ENCODE data around the gene INPP5F.

Gene INPP5F

DNA sequence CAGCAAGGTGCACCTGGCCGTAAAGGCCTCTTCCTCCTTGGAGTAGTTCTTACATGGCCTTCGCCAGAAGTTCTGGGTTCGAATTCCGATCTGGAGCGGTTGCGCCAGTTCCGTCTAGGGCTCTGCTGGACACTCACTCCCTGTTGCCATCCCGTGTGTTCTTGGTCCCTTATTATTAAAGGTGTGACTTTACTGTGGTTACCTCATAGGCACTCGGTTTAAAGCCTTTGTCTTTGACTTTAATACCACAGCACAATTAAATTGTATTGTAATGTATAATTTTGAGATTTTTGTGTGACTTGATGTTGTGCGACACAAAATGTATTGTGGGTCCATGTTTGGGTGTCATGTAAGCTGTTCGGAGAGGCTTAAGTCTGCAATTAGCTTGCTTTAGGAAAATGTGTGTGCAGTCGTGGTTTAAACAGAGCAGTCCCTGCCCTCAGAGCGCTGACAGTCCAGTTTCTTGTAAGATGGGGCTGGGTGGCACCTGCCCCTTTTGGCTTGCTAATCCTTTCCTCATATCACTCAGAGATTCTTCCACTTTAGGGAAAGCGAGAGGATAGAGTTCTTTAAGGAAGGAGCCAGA is 919 bp downstream of the INPP5F start:
- peak overlapping the region; percentile 75 to 79 for H3K9ac ChIP-seq (ENCODE audit: low read length in 2 of 2)
- peak overlapping the region; percentile 90 to 94 for H3K4me3 ChIP-seq (ENCODE audit: low read length in 2 of 2)
- H3K27ac ChIP-seq (ENCODE audit: low read length) = peak overlapping the region; percentile 76
- peaks cover 21% of the 10 kb centered on the region for H3K4me1 ChIP-seq (ENCODE audit: control insufficient read depth, insufficient read depth, low read length)
- H3K27me3 ChIP-seq (ENCODE audit: control insufficient read depth in 1 of 2, insufficient read depth in 2 of 2, low read length in 2 of 2) = no peaks in the 10 kb centered on the region
- no peaks in the 10 kb centered on the region for H3K36me3 ChIP-seq (ENCODE audit: control insufficient read depth in 2 of 2, insufficient read depth in 2 of 2, low read length in 2 of 2)
- H3K9me3 ChIP-seq (ENCODE audit: control insufficient read depth in 2 of 2, low read length in 2 of 2) = no peaks in the 10 kb centered on the region

DNA sequence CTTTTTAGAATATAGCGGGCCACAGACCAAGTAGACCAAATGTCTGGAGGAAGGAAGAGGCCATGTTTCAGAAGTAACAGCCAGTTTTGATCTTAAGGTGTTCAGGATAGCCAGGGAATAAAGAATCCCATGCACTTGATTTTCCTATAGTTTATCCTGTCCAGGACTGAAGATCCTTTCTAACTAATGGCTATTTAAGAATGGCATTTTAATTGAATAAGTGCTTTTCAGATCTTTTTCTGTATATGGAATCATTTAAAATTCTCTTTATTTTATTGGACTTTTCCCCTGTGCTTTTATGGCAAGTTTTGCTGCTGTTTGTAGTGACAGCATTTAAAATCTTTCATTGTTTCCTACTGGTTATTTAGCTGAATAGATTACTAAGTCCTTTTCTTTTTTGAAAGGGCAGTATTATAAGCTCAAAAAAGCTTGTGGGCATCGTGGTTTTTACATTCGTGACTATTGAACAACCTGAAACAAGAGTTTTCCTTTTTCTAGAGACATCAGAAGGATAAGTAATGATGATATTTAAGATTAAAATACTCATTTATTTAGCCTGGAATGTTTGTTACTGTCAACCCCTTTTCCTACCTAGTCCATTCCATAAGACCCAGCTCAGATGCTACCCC is 2.4 kb downstream of the INPP5F start:
- Histone ChIP-seq H3K4me3 (ENCODE audit: low read length in 2 of 2) (no peak overlapping the region), H3K9ac (ENCODE audit: low read length in 2 of 2) (no peak overlapping the region), H3K4me1 (ENCODE audit: control insufficient read depth, insufficient read depth, low read length) (peaks cover 21% of the 10 kb centered on the region), H3K27me3 (ENCODE audit: control insufficient read depth in 1 of 2, insufficient read depth in 2 of 2, low read length in 2 of 2) (no peaks in the 10 kb centered on the region), H3K9me3 (ENCODE audit: control insufficient read depth in 2 of 2, low read length in 2 of 2) (no peaks in the 10 kb centered on the region), H3K27ac (ENCODE audit: low read length) (peak overlapping the region; percentile 76), H3K36me3 (ENCODE audit: control insufficient read depth in 2 of 2, insufficient read depth in 2 of 2, low read length in 2 of 2) (no peaks in the 10 kb centered on the region)

DNA sequence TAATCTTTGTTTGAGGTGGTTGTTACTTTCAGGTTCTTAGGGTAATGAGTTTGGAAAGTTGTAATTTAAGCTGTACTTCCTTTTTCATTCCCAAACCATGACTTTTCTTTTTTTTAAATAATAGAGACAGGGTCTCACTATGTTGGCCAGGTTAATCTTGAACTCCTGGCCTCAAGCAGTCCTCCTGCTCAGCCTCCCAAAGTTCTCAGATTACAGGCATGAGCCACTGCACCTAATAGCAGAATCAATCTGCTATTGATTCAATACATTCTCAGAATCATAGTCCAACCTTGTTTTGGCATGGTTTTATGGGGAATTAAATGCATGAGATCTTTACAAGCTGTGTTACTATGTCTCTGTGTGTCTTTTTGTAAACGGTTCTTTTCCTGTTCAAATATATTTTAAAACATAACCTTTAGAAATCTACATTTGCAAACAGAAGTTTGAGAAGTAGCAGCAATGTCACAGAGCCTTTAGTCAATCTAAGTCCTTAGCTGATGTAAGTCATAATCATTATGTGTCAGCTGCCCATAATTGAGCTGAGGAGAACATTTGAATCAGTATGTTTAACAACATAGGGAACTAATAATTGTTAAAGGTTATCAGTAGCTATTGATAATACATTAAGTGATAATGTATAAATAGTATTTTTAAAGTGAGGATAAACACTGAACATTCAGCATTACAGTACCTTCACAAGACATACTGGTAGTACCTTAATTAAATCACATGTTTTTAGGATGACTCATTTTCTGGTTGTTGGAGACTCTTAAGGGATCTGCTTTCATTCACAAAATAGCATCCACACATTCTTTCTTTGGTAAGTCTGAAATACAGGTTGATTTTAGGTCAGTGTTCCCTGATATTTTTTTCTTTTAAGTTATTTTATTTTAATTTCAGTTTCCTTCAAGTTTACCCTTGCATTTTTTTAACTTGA is 8.8 kb downstream of the INPP5F start:
- Histone ChIP-seq H3K36me3 (ENCODE audit: control insufficient read depth in 2 of 2, insufficient read depth in 2 of 2, low read length in 2 of 2) (no peaks in the 10 kb centered on the region), H3K9ac (ENCODE audit: low read length in 2 of 2) (no peak overlapping the region), H3K27me3 (ENCODE audit: control insufficient read depth in 1 of 2, insufficient read depth in 2 of 2, low read length in 2 of 2) (no peaks in the 10 kb centered on the region), H3K9me3 (ENCODE audit: control insufficient read depth in 2 of 2, low read length in 2 of 2) (no peaks in the 10 kb centered on the region), H3K4me1 (ENCODE audit: control insufficient read depth, insufficient read depth, low read length) (no peaks in the 10 kb centered on the region), H3K4me3 (ENCODE audit: low read length in 2 of 2) (no peak overlapping the region), H3K27ac (ENCODE audit: low read length) (no peak overlapping the region)

DNA sequence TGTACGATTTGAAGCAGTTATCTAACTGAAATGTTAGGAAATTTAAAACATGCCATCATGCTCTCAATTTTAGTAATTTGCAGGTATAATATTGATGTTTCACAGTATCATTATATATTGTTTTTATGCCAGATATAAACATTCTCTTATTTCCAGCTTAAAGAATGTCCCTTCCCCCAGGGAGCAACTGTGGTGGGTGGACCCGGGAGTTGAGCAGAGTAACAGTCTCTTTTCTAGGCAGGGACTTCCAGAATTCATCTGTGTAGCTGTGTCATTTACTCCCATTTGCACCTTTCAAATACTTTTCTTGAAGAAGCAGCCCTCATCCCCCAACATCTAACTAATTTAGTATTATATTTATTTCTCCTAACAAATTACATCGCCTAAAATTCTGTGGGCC is 9.6 kb downstream of the INPP5F start:
- Histone ChIP-seq H3K4me1 (ENCODE audit: control insufficient read depth, insufficient read depth, low read length) (no peaks in the 10 kb centered on the region), H3K36me3 (ENCODE audit: control insufficient read depth in 2 of 2, insufficient read depth in 2 of 2, low read length in 2 of 2) (no peaks in the 10 kb centered on the region), H3K9me3 (ENCODE audit: control insufficient read depth in 2 of 2, low read length in 2 of 2) (no peaks in the 10 kb centered on the region), H3K9ac (ENCODE audit: low read length in 2 of 2) (no peak overlapping the region), H3K27me3 (ENCODE audit: control insufficient read depth in 1 of 2, insufficient read depth in 2 of 2, low read length in 2 of 2) (no peaks in the 10 kb centered on the region), H3K27ac (ENCODE audit: low read length) (no peak overlapping the region), H3K4me3 (ENCODE audit: low read length in 2 of 2) (no peak overlapping the region)

DNA sequence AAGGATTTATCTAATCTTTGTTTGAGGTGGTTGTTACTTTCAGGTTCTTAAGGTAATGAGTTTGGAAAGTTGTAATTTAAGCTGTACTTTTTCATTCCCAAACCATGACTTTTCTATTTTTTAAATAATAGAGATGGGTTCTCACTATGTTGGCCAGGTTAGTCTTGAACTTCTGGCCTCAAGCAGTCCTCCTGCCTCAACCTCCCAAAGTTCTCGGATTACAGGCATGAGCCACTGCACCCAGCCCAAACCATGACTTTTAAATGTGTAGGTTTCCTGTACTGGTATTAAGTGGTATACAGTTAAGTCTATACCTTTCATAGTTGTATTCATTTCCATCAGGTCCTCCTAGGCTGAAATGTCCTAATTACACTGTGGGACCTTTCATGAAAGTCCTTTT is 10.4 kb downstream of the INPP5F start:
- no peaks in the 10 kb centered on the region for H3K9me3 ChIP-seq (ENCODE audit: control insufficient read depth in 2 of 2, low read length in 2 of 2)

DNA sequence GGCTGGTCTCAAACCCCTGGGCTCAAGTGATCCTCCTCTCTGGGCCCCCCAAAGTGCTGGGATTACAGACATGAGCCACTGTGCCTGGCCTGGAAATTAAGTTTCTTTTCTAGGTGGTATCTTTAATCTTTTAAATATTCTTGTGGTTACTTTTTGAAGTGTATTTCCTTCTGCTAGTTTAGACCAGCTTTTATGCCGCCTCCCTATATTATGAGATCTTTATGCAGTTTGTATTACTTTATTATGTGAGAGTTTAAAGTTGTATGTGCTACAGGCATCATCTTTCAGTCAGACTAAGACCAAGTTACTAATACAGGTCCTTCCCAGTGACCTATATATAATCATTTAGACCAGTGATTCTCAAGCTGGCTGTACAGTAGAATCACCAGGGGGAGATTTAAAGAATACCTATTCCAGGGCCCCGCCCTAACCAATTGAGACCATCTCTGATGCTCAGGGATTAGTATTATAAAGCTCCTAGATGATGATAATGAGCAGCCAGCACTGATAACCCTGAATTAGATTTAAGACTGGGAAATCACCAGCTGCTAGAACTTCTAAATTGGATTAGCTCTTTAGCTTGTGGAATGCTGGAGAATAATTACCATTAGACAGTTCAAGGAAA is 11.3 kb downstream of the INPP5F start:
- H3K4me1 ChIP-seq (ENCODE audit: control insufficient read depth, insufficient read depth, low read length) = no peaks in the 10 kb centered on the region
- H3K27me3 ChIP-seq (ENCODE audit: control insufficient read depth in 1 of 2, insufficient read depth in 2 of 2, low read length in 2 of 2) = no peaks in the 10 kb centered on the region
- H3K36me3 ChIP-seq (ENCODE audit: control insufficient read depth in 2 of 2, insufficient read depth in 2 of 2, low read length in 2 of 2) = no peaks in the 10 kb centered on the region
- H3K9me3 ChIP-seq (ENCODE audit: control insufficient read depth in 2 of 2, low read length in 2 of 2) = no peaks in the 10 kb centered on the region
- H3K4me3 ChIP-seq (ENCODE audit: low read length in 2 of 2) = no peak overlapping the region
- H3K9ac ChIP-seq (ENCODE audit: low read length in 2 of 2) = no peak overlapping the region
- no peak overlapping the region for H3K27ac ChIP-seq (ENCODE audit: low read length)

More for the DNA sequence above, 10.4 kb downstream of the INPP5F start:
- Histone ChIP-seq H3K4me1 (ENCODE audit: control insufficient read depth, insufficient read depth, low read length) (no peaks in the 10 kb centered on the region), H3K27ac (ENCODE audit: low read length) (no peak overlapping the region), H3K36me3 (ENCODE audit: control insufficient read depth in 2 of 2, insufficient read depth in 2 of 2, low read length in 2 of 2) (no peaks in the 10 kb centered on the region), H3K27me3 (ENCODE audit: control insufficient read depth in 1 of 2, insufficient read depth in 2 of 2, low read length in 2 of 2) (no peaks in the 10 kb centered on the region), H3K9ac (ENCODE audit: low read length in 2 of 2) (no peak overlapping the region), H3K4me3 (ENCODE audit: low read length in 2 of 2) (no peak overlapping the region)

DNA sequence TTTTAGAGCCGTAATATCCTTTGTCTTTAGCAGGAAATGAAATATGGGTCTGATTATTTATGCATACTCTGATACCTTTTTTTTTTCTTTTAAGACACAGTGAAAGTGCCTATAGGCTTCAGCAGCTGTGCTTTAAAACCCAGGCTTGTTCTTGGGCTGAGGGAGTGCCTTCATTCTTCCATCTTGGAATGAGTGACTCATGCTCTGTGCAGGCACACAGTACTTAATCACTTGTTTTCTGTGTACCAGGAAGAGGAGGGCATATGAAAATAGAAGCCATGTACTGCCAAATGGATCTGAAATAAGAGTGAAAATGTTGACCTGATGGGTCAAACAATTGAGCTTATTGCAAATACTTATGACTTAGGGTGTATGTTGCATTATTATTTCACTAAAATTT is 12.0 kb downstream of the INPP5F start:
- no peak overlapping the region for H3K9ac ChIP-seq (ENCODE audit: low read length in 2 of 2)
- H3K27me3 ChIP-seq (ENCODE audit: control insufficient read depth in 1 of 2, insufficient read depth in 2 of 2, low read length in 2 of 2) = no peaks in the 10 kb centered on the region
- no peaks in the 10 kb centered on the region for H3K9me3 ChIP-seq (ENCODE audit: control insufficient read depth in 2 of 2, low read length in 2 of 2)
- H3K4me1 ChIP-seq (ENCODE audit: control insufficient read depth, insufficient read depth, low read length) = peaks cover 1% of the 10 kb centered on the region
- H3K4me3 ChIP-seq (ENCODE audit: low read length in 2 of 2) = no peak overlapping the region
- H3K27ac ChIP-seq (ENCODE audit: low read length) = no peak overlapping the region
- no peaks in the 10 kb centered on the region for H3K36me3 ChIP-seq (ENCODE audit: control insufficient read depth in 2 of 2, insufficient read depth in 2 of 2, low read length in 2 of 2)

DNA sequence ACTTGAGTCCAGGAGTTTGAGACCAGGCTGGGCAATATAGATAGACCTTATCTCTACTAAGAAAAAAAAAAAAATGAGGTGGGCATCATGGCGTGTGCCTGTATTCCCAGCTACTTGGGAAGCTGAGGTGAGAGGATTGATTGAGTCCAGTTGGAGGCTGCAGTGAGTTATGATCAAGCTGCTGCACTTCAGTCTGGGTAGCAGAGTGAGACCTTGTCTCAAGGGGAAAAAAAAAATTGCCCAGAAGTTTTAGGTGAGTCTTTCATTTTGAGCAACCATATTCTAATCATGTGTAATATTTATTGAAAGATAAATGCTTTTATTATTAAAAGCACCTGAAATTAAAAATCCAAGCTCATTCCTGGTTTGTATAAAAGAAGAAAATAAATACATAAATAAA is 13.1 kb downstream of the INPP5F start:
- Histone ChIP-seq H3K27ac (ENCODE audit: low read length) (no peak overlapping the region), H3K27me3 (ENCODE audit: control insufficient read depth in 1 of 2, insufficient read depth in 2 of 2, low read length in 2 of 2) (no peaks in the 10 kb centered on the region), H3K4me3 (ENCODE audit: low read length in 2 of 2) (no peak overlapping the region), H3K36me3 (ENCODE audit: control insufficient read depth in 2 of 2, insufficient read depth in 2 of 2, low read length in 2 of 2) (no peaks in the 10 kb centered on the region), H3K9me3 (ENCODE audit: control insufficient read depth in 2 of 2, low read length in 2 of 2) (no peaks in the 10 kb centered on the region), H3K4me1 (ENCODE audit: control insufficient read depth, insufficient read depth, low read length) (peaks cover 3% of the 10 kb centered on the region), H3K9ac (ENCODE audit: low read length in 2 of 2) (no peak overlapping the region)

DNA sequence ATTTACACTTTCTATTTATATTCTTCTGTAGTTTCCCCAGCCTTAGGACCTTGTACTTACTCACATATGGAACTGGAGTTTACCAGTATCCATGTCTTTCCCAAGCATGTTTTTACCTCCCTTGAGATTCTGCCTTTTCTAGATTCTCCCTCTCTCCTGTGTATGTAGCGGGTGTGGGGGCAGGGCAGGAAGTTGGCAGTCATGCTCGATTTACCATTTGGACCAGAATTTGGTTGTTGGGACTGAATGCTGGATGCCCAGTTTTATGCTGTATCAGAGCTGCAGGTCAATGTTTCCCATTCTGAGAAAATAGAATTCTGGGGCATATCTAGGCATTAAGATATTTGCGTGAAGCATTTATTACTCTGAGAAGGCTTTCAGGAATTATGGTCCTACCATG is 14.2 kb downstream of the INPP5F start:
- Histone ChIP-seq H3K27me3 (ENCODE audit: control insufficient read depth in 1 of 2, insufficient read depth in 2 of 2, low read length in 2 of 2) (no peaks in the 10 kb centered on the region), H3K4me3 (ENCODE audit: low read length in 2 of 2) (no peak overlapping the region), H3K4me1 (ENCODE audit: control insufficient read depth, insufficient read depth, low read length) (peaks cover 3% of the 10 kb centered on the region), H3K36me3 (ENCODE audit: control insufficient read depth in 2 of 2, insufficient read depth in 2 of 2, low read length in 2 of 2) (no peaks in the 10 kb centered on the region), H3K9ac (ENCODE audit: low read length in 2 of 2) (no peak overlapping the region), H3K27ac (ENCODE audit: low read length) (no peak overlapping the region), H3K9me3 (ENCODE audit: control insufficient read depth in 2 of 2, low read length in 2 of 2) (no peaks in the 10 kb centered on the region)

DNA sequence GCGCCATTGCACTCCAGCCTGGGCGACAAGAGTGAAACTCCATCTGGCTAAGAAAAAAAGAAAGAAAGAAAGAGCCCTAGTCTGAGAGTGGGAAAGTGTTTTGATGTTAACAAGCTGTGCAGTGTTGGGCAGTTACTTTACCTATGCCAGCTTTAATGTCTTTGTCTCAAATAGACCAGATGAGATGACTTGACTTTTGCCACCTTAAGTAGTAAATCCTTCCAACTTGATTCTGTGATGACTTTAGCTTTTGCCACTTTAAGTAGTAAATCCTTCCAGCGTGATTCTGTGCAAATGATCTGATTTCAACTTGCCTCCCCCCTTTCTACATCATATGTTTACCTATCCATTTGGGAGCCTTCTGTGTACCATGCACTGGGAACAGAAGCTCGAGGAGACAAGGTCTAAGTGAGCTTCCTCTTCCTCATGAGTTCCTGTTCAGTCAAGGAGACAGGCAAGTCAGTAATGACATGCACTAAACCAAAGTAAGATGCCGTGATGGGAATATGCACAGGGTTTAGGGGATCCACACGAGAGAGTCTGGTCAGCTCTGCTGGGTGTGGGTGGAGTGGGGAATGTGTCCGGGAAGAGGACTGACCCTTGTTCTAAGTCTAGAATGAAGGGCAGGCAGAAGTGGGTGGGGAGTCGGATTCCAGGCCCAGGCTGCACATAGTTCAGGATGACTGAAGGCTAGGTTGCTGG is 17.2 kb downstream of the INPP5F start:
- H3K27ac ChIP-seq (ENCODE audit: low read length) = no peak overlapping the region
- no peak overlapping the region for H3K9ac ChIP-seq (ENCODE audit: low read length in 2 of 2)
- H3K4me3 ChIP-seq (ENCODE audit: low read length in 2 of 2) = peak overlapping the region in 1 of 2 donors; percentile 15
- no peaks in the 10 kb centered on the region for H3K36me3 ChIP-seq (ENCODE audit: control insufficient read depth in 2 of 2, insufficient read depth in 2 of 2, low read length in 2 of 2)
- H3K4me1 ChIP-seq (ENCODE audit: control insufficient read depth, insufficient read depth, low read length) = peaks cover 3% of the 10 kb centered on the region
- no peaks in the 10 kb centered on the region for H3K27me3 ChIP-seq (ENCODE audit: control insufficient read depth in 1 of 2, insufficient read depth in 2 of 2, low read length in 2 of 2)
- no peaks in the 10 kb centered on the region for H3K9me3 ChIP-seq (ENCODE audit: control insufficient read depth in 2 of 2, low read length in 2 of 2)

Data from stomach smooth muscle (tissue), 2 donors.